Brain microvascular endothelial cell (primary cell): Measurements from ENCODE around the gene CD6.

Experiments used
- DNase-seq: peaks from one replicate; pipeline ENCODE4 v3.0.0-alpha.2; 2020
- H3K27ac ChIP-seq: fragments of 250-450 bp; sonication (Bioruptor Pico); 2 replicates; pipeline ENCODE4 v1.5.1; 2020; ENCODE audit warnings: mild to moderate bottlenecking, moderate library complexity
- H3K27me3 ChIP-seq: fragments of 250-450 bp; sonication (Bioruptor Pico); replicated peaks from 2 replicates; pipeline ENCODE4 v1.5.1; 2020; ENCODE audit warnings: mild to moderate bottlenecking
- H3K36me3 ChIP-seq: fragments of 250-450 bp; sonication (Bioruptor Pico); replicated peaks from 2 replicates; pipeline ENCODE4 v1.5.1; 2020; ENCODE audit warnings: mild to moderate bottlenecking
- H3K4me3 ChIP-seq: 2 replicates; pipeline ENCODE4 v1.5.1; 2011; ENCODE audit warnings: low read depth, mild to moderate bottlenecking, control low read depth, low read length, moderate library complexity
- in situ Hi-C: cut with HindIII; loops from 2 replicates; pipeline ENCODE4 v1.10.0; 2017; ENCODE audit warnings: low sequenced_read_pairs, low pct_ligation_motif_present
- TF ChIP-seq, protein P1 (sequence below): IDR thresholded peaks from 2 replicates; pipeline ENCODE4 v1.5.1; 2011; ENCODE audit warnings: low read depth, mild to moderate bottlenecking, moderate library complexity, low read length, control low read depth, inconsistent platforms; ENCODE audit errors: missing control alignments

Gene CD6

DNA sequence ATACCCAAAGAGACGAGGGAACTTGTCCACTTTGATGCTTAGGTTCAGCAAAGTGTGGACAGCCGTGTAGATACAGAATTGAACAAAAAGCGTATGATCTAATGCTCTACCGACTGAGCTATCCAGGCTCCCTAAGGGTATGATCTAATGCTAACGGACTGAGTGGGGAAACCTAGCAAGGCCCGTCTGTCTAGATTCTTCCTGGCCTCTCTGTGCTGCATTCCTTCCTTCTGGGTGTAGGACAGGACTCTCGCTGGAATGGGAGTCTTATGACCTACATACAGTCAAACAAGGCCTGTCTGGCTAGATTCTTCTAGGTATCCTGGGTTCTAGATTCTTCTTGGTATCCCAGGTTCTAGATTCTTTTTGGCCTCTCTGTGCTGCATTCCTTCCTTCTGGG, 11.1 kb upstream of the CD6 start:
- Histone ChIP-seq H3K4me3 (no peak overlapping the region), H3K27ac (no peak overlapping the region), H3K27me3 (peaks cover 6% of the 10 kb centered on the region), H3K36me3 (no peaks in the 10 kb centered on the region)
- in situ Hi-C loops: no loop called here
- TF ChIP-seq, protein P1, sequence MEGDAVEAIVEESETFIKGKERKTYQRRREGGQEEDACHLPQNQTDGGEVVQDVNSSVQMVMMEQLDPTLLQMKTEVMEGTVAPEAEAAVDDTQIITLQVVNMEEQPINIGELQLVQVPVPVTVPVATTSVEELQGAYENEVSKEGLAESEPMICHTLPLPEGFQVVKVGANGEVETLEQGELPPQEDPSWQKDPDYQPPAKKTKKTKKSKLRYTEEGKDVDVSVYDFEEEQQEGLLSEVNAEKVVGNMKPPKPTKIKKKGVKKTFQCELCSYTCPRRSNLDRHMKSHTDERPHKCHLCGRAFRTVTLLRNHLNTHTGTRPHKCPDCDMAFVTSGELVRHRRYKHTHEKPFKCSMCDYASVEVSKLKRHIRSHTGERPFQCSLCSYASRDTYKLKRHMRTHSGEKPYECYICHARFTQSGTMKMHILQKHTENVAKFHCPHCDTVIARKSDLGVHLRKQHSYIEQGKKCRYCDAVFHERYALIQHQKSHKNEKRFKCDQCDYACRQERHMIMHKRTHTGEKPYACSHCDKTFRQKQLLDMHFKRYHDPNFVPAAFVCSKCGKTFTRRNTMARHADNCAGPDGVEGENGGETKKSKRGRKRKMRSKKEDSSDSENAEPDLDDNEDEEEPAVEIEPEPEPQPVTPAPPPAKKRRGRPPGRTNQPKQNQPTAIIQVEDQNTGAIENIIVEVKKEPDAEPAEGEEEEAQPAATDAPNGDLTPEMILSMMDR: no peak
- no peak for DNase-seq

DNA sequence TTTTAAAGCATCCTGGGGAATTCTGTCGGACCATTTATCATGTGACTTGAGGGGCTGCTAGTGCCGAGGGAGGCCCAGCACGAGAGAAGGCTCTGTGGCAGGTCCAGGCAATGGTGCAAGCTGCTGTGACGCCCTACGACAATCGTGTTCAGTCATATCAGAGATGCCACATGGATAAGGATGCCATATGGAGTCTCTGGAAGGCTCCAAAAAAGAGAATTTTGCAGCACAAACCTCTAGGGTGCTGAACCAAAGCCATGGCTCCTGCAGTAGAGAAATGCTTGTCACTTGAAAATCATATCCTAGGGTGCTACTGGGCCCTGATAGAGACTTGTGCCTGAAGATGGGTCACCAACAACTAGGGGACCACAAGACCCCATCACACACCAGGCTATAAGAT, 6.7 kb upstream of the CD6 start:
- DNase-seq: no peak
- in situ Hi-C loops: no loop called here
- no peak overlapping the region for H3K27ac ChIP-seq
- no peaks in the 10 kb centered on the region for H3K36me3 ChIP-seq
- no peak overlapping the region for H3K4me3 ChIP-seq
- H3K27me3 ChIP-seq: peaks cover 6% of the 10 kb centered on the region
- TF ChIP-seq, protein P1: no peak

DNA sequence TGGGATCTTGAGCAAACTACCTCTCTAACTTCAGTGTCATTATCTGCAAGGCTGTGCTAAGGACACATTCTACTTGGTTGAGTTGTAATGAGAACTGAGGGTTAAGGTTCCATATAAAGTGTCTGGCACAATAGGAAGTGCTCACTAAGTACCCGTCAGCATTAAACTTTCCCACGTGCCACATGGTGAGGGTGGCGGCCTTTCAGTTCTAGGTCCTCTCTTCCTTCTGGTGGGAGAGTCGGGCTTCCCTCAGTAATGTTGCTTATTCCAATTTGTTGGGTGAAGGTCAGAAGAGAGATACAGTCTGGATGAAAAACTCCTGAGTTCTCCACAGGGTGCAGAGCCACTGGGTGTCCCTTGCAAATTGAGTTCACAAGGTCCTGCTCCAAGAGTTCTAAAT, 4.6 kb upstream of the CD6 start:
- Histone ChIP-seq H3K27me3 (no peaks in the 10 kb centered on the region), H3K27ac (no peak overlapping the region), H3K4me3 (no peak overlapping the region), H3K36me3 (no peaks in the 10 kb centered on the region)
- in situ Hi-C loops: no loop called here
- TF ChIP-seq, protein P1: no peak
- DNase-seq: no peak

DNA sequence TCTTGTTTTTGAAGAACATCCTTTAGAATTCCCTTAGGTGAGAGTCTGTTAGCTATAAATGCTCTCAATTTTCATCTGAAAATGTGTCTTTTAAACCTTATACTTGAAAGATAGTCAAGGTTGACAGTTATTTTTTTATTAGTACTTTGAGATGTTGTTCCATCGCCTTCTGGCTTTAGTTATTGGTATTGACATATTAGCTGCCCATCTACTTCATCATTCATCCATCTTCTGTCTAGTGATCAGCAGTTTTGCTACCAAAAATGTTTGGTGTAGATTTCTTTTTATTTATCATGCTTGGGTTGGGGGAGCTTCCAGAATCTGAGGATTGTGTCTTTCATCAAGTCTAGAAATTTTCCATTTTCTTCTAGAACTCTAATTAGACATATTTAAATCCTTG, 3.3 kb upstream of the CD6 start:
- no peak for DNase-seq
- Histone ChIP-seq H3K36me3 (no peaks in the 10 kb centered on the region), H3K27me3 (no peaks in the 10 kb centered on the region), H3K27ac (no peak overlapping the region), H3K4me3 (no peak overlapping the region)
- in situ Hi-C loops: no loop called here
- TF ChIP-seq, protein P1: no peak

DNA sequence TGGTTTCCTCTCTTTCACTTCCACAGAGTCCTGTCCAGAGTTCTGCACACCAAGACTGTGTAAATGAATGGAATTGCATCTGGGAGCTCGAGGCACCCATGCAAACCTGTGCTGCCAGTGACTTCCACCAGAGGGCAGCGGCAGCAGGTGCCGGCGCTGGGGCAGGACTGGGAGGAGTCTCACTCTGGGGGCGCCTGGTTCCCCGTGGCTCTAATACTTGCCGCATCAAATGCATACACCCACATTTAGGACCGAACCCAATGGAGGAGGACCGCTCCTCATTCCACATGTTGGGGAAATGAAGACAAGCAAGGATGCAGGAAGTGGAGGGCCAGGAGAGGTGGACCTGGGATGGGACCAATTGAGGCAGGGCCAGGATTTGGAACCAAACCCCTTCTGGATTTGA, 1.1 kb upstream of the CD6 start:
- H3K27ac ChIP-seq: no peak overlapping the region
- in situ Hi-C loops: no loop called here
- H3K36me3 ChIP-seq: no peaks in the 10 kb centered on the region
- TF ChIP-seq, protein P1: peak; percentile 96
- no peak overlapping the region for H3K4me3 ChIP-seq
- H3K27me3 ChIP-seq: no peaks in the 10 kb centered on the region
- peak; percentile 29 for DNase-seq

DNA sequence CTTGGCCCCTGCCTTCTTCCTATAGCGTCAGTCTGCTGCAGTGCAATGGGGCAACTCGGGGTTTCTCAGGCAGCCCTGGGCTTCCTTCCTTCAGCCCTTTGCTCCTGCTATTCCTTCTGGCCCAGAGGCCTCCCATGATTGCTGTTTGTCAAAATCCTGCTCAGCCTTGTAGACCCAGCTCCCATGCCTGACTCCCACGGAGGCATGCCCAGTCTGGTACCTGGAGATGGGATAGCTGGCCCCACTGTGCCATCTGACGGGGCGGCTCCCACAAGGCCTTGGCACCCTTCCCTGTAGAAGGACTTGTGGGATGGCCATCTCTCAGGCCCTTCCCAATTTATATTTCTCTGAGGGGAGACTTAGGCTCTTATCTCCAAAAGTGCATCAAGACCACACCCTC, 590 bp upstream of the CD6 start:
- Histone ChIP-seq H3K27ac (no peak overlapping the region), H3K36me3 (no peaks in the 10 kb centered on the region), H3K27me3 (no peaks in the 10 kb centered on the region), H3K4me3 (no peak overlapping the region)
- in situ Hi-C loops: no loop called here
- TF ChIP-seq, protein P1: no peak
- no peak for DNase-seq
